Karpas-422 (cell line): ENCODE measurements around the gene UBE4A. TPM values are rescaled to one million over a fixed set of nuclear protein-coding genes. Genes with fewer than 3 reads are reported as not detected.
A peak's percentile ranks its signal among the peaks of the same experiment; 100 is the strongest.

Source experiments
- DNase-seq: peaks from one replicate; pipeline ENCODE4 v3.0.0-alpha.2; 2015
- H2AFZ ChIP-seq: fragments of 200-600 bp; sonication (generic); 2 replicates; pipeline ENCODE4 v1.6.1; 2014; ENCODE audit warnings: antibody characterized with exemption, low read length, mixed read lengths
- H3K27ac ChIP-seq: fragments of 200-600 bp; sonication (generic); 2 replicates; pipeline ENCODE4 v1.5.1; 2014; ENCODE audit warnings: mild to moderate bottlenecking, low read length, moderate library complexity
- H3K27me3 ChIP-seq: fragments of 200-600 bp; sonication (generic); 2 replicates; pipeline ENCODE4 v1.6.1; 2014; ENCODE audit warnings: low read length, mixed read lengths
- H3K36me3 ChIP-seq: fragments of 200-600 bp; sonication (generic); 2 replicates; pipeline ENCODE4 v1.6.1; 2014; ENCODE audit warnings: low read length, mixed read lengths; ENCODE audit not compliant: insufficient read depth
- H3K4me1 ChIP-seq: fragments of 200-600 bp; sonication (generic); 2 replicates; pipeline ENCODE4 v1.6.1; 2014; ENCODE audit warnings: mild to moderate bottlenecking, low read length, mixed read lengths
- H3K4me2 ChIP-seq: fragments of 200-600 bp; sonication (generic); 2 replicates; pipeline ENCODE4 v1.6.1; 2014; ENCODE audit warnings: low read length, low read depth, mild to moderate bottlenecking; ENCODE audit not compliant: poor library complexity, severe bottlenecking
- H3K4me3 ChIP-seq: fragments of 200-600 bp; sonication (generic); 2 replicates; pipeline ENCODE4 v1.5.1; 2014; ENCODE audit warnings: mild to moderate bottlenecking, antibody characterized with exemption, low read length, mixed read lengths
- H3K79me2 ChIP-seq: fragments of 200-600 bp; sonication (generic); 2 replicates; pipeline ENCODE4 v1.6.1; 2014; ENCODE audit warnings: mild to moderate bottlenecking, low read length, mixed read lengths
- H3K9ac ChIP-seq: fragments of 200-600 bp; sonication (generic); 2 replicates; pipeline ENCODE4 v1.6.0; 2014; ENCODE audit warnings: low read length
- H3K9me2 ChIP-seq: fragments of 200-600 bp; sonication (generic), shearing (Covaris generic); replicated peaks from 2 replicates; pipeline ENCODE4 v1.6.0; 2014; ENCODE audit warnings: mild to moderate bottlenecking, low read length, moderate library complexity; ENCODE audit not compliant: insufficient read depth
- H3K9me3 ChIP-seq: fragments of 300-700, 200-600 bp; sonication (generic); 2 replicates; pipeline ENCODE4 v1.6.1; 2014; ENCODE audit warnings: low read length, mixed read lengths
- H4K20me1 ChIP-seq: fragments of 200-600 bp; sonication (generic); 2 replicates; pipeline ENCODE4 v1.6.1; 2014; ENCODE audit warnings: mild to moderate bottlenecking, antibody characterized with exemption, low read length, low read depth; ENCODE audit not compliant: insufficient read depth
- total RNA-seq: library from RNA; depleted of rRNA; stranded (reverse); fragments of >200 nt; shearing (Covaris generic); gene quantifications from 2 replicates; pipeline ENCODE4 v1.2.3, GENCODE V29; 2014; ENCODE audit warnings: low replicate concordance

UBE4A gene
- total RNA-seq, 1 experiment from 2014 or later, result 26.3 TPM

DNA sequence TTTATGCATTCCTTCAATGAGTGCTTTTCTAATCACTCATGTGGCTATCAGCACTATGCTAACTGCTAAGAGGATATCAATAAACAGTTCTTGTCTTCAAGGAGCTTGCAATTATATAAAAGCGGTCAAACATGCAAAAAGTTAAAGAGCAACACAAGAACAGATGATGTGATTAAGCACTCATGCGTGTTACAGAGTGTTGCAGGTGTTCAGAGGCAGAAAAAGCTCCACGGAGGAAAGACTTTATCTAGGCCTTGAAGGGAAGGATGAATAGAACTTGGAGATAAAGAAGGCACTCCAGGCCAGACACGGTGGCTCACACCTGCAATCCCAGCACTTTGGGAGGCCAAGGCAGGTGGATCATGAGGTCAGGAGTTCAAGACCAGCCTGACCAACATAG lies 41.3 kb upstream of the UBE4A start:
- peak overlapping the region; percentile 44; the same call in 1 of the 2 replicates for H3K4me3 ChIP-seq
- no peaks in the 10 kb centered on the region for H3K27me3 ChIP-seq
- no peaks in the 10 kb centered on the region for H3K36me3 ChIP-seq
- peaks cover 84% of the 10 kb centered on the region for H3K4me1 ChIP-seq
- DNase-seq, result peak; percentile 72
- peak overlapping the region; percentile 66 for H3K4me2 ChIP-seq
- no peaks in the 10 kb centered on the region for H3K79me2 ChIP-seq
- no peak overlapping the region for H2AFZ ChIP-seq
- H3K9ac ChIP-seq, result peak overlapping the region; percentile 52
- H3K9me3 ChIP-seq, result no peaks in the 10 kb centered on the region
- H4K20me1 ChIP-seq, result no peaks in the 10 kb centered on the region
- H3K27ac ChIP-seq, result peak overlapping the region; percentile 100
- no peaks in the 10 kb centered on the region for H3K9me2 ChIP-seq

DNA sequence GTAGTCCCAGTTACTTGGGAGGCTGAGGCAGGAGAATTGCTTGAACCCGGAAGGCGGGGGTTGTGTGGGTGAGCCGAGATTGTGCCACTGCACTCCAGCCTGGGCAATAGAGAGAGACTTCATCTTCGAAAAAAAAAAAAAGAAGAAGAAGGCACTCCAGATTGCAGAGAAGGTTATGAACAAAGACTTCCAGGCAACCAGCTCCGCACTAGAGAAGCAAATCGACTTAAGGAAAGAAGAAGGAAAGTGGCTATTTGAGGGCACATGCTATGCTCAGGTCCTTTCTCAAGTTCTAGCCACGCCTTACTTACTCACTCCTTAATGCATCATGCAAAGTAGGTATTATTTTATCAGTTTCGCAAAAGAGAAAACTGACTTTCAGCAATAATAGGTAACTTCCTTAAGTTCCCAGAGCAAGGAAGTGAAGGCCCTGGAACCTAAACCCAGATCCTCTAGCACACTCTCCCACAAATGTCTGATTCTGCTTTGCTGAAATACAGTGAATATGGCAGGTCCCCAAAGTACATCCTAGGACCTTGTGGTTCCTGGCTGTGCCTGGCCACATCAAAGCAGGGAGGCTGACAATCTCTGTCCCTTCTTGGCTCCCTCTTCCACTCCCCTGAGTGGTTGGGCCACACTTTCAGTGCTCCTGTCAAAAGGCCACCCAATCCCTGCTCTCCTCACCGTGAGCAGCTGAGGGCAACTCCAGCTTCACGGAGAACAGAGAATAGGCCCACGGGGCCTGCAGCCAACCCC lies 40.6 kb upstream of the UBE4A start:
- Histone ChIP-seq H3K9me2 (no peaks in the 10 kb centered on the region), H2AFZ (no peak overlapping the region), H3K27ac (peak overlapping the region; percentile 100), H3K9ac (peak overlapping the region; percentile 52), H3K4me3 (peak overlapping the region; percentile 44), H3K4me2 (peak overlapping the region; percentile 66), H3K4me1 (peaks cover 78% of the 10 kb centered on the region), H3K36me3 (no peaks in the 10 kb centered on the region), H3K9me3 (no peaks in the 10 kb centered on the region), H3K79me2 (no peaks in the 10 kb centered on the region), H3K27me3 (no peaks in the 10 kb centered on the region), H4K20me1 (no peaks in the 10 kb centered on the region)
- peak; percentile 70 for DNase-seq

DNA sequence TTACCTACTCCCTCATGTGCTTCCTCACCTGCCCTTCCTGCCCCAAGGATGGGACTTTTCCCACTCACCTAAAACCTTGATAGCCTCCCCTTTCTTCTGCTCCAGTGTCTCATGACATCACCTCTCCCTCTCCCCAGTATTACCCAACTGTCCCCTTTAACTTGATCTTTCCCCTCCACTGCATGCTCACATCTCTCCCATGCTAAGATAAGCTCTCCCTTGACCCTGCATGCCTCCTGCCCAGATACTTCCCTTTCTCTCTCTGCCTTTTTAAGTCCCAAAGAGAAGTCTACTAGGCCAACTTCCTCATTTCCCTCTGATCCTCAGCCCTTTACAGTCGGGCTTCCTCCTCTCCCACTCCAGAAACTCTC lies 40.1 kb upstream of the UBE4A start:
- H4K20me1 ChIP-seq, result no peaks in the 10 kb centered on the region
- H3K79me2 ChIP-seq, result no peaks in the 10 kb centered on the region
- peak overlapping the region; percentile 66 for H3K4me2 ChIP-seq
- H3K27ac ChIP-seq, result peak overlapping the region; percentile 100
- peak overlapping the region; percentile 44 for H3K4me3 ChIP-seq
- peak overlapping the region; percentile 52 for H3K9ac ChIP-seq
- no peaks in the 10 kb centered on the region for H3K27me3 ChIP-seq
- H3K9me3 ChIP-seq, result no peaks in the 10 kb centered on the region
- H3K4me1 ChIP-seq, result peaks cover 72% of the 10 kb centered on the region
- peak overlapping the region; percentile 43; the same call in 1 of the 2 replicates for H2AFZ ChIP-seq
- no peaks in the 10 kb centered on the region for H3K9me2 ChIP-seq
- no peaks in the 10 kb centered on the region for H3K36me3 ChIP-seq
- DNase-seq, result peak; percentile 60

DNA sequence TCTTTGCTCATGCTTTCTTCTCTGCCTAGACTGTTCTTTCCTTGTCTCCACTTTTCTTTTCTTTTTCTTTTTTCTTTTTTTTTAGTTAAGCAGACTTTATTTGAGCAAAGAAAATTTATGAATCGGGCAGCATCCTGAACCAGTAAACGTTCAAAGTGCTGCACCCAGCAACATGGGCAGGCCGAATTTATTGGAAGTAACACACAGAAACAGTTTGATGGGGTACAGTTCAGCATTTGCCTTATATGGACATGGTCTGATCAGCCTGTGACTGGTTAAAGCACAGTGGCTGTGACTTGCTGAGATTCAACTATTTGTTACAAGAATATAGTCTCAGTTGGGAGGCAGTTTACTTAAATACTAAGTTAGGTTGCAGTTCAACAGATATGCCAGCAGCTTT lies 38.9 kb upstream of the UBE4A start:
- Histone ChIP-seq H3K9ac (no peak overlapping the region), H3K4me2 (no peak overlapping the region), H3K4me3 (no peak overlapping the region), H3K79me2 (no peaks in the 10 kb centered on the region), H2AFZ (no peak overlapping the region), H3K4me1 (peaks cover 61% of the 10 kb centered on the region), H4K20me1 (no peaks in the 10 kb centered on the region), H3K36me3 (no peaks in the 10 kb centered on the region), H3K27ac (peak overlapping the region; percentile 100), H3K9me3 (no peaks in the 10 kb centered on the region), H3K27me3 (no peaks in the 10 kb centered on the region), H3K9me2 (no peaks in the 10 kb centered on the region)
- DNase-seq, result no peak

GRCh38 chr11:118321386-118322082 lies 37.9 kb upstream of the UBE4A start:
- peaks cover 52% of the 10 kb centered on the region for H3K4me1 ChIP-seq
- peak overlapping the region; percentile 100 for H3K27ac ChIP-seq
- no peak overlapping the region for H3K4me3 ChIP-seq
- no peaks in the 10 kb centered on the region for H3K9me3 ChIP-seq
- H4K20me1 ChIP-seq, result no peaks in the 10 kb centered on the region
- no peaks in the 10 kb centered on the region for H3K36me3 ChIP-seq
- no peaks in the 10 kb centered on the region for H3K27me3 ChIP-seq
- no peaks in the 10 kb centered on the region for H3K79me2 ChIP-seq
- H3K4me2 ChIP-seq, result no peak overlapping the region
- no peak overlapping the region for H2AFZ ChIP-seq
- H3K9ac ChIP-seq, result no peak overlapping the region; the same call in 1 of the 2 replicates
- no peaks in the 10 kb centered on the region for H3K9me2 ChIP-seq
- peak; percentile 53 for DNase-seq

GRCh38 chr11:118322721-118323120 lies 36.7 kb upstream of the UBE4A start:
- Histone ChIP-seq H3K9me3 (no peaks in the 10 kb centered on the region), H3K9me2 (no peaks in the 10 kb centered on the region), H2AFZ (no peak overlapping the region), H4K20me1 (no peaks in the 10 kb centered on the region), H3K4me1 (peaks cover 42% of the 10 kb centered on the region), H3K27me3 (no peaks in the 10 kb centered on the region), H3K4me2 (no peak overlapping the region), H3K79me2 (no peaks in the 10 kb centered on the region), H3K27ac (no peak overlapping the region), H3K9ac (no peak overlapping the region), H3K4me3 (no peak overlapping the region), H3K36me3 (no peaks in the 10 kb centered on the region)
- DNase-seq, result no peak

GRCh38 chr11:118325283-118325682 lies 34.1 kb upstream of the UBE4A start:
- H3K79me2 ChIP-seq, result no peaks in the 10 kb centered on the region
- DNase-seq, result no peak
- no peak overlapping the region for H3K4me2 ChIP-seq
- H2AFZ ChIP-seq, result no peak overlapping the region
- H3K27ac ChIP-seq, result no peak overlapping the region
- no peaks in the 10 kb centered on the region for H4K20me1 ChIP-seq
- no peaks in the 10 kb centered on the region for H3K27me3 ChIP-seq
- no peak overlapping the region for H3K9ac ChIP-seq
- no peak overlapping the region for H3K4me3 ChIP-seq
- H3K9me2 ChIP-seq, result no peaks in the 10 kb centered on the region
- no peaks in the 10 kb centered on the region for H3K36me3 ChIP-seq
- peaks cover 16% of the 10 kb centered on the region for H3K4me1 ChIP-seq
- H3K9me3 ChIP-seq, result no peaks in the 10 kb centered on the region

DNA sequence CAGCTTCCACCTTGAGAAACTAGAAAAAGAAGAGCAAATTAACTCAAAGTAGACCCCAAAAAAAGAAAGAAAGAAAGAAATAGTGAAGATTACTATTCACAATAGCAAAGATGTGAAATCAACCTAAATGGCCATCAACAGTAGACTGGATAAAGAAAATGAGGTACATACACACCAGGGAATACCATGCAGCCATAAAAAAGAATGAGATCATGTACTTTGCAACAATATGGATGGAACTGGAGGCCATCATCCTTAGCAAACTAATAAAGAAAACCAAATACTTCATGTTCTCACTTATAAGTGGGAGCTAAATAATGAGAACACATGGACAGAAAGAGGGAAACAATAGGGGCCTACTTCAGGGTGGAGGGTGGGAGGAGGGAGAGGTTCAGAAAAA lies 30.7 kb upstream of the UBE4A start:
- no peaks in the 10 kb centered on the region for H3K36me3 ChIP-seq
- H4K20me1 ChIP-seq, result no peaks in the 10 kb centered on the region
- no peak overlapping the region for H3K9ac ChIP-seq
- H3K27ac ChIP-seq, result no peak overlapping the region
- H2AFZ ChIP-seq, result no peak overlapping the region
- H3K79me2 ChIP-seq, result no peaks in the 10 kb centered on the region
- no peak overlapping the region for H3K4me2 ChIP-seq
- no peak overlapping the region for H3K4me3 ChIP-seq
- H3K9me3 ChIP-seq, result no peaks in the 10 kb centered on the region
- H3K27me3 ChIP-seq, result no peaks in the 10 kb centered on the region
- H3K4me1 ChIP-seq, result no peaks in the 10 kb centered on the region
- no peaks in the 10 kb centered on the region; the same call in 1 of the 2 replicates for H3K9me2 ChIP-seq
- DNase-seq, result no peak
